T-helper 2 cell treated with Interferon-gamma antibody and Interleukin-4, amounts not matched to agents 100 ng/mL and 5 ng/mL, for 36 hours (primary cell): ENCODE data around the gene FSD1. TPM values are rescaled to one million over a fixed set of nuclear protein-coding genes. Genes with fewer than 3 reads are reported as not detected.

Source experiments
- intact Hi-C: fragments of 100-400 bp; cut with micrococcal nuclease; formaldehyde crosslinking; loops from one replicate; pipeline ENCODE4 v1.15.1; 2023
- total RNA-seq: library from RNA; stranded (reverse); gene quantifications from 2 replicates; pipeline ENCODE4 v1.2.3, GENCODE V29; 2022

FSD1 gene
- total RNA-seq, 1 donor from 2014 or later: 12.6 TPM

DNA sequence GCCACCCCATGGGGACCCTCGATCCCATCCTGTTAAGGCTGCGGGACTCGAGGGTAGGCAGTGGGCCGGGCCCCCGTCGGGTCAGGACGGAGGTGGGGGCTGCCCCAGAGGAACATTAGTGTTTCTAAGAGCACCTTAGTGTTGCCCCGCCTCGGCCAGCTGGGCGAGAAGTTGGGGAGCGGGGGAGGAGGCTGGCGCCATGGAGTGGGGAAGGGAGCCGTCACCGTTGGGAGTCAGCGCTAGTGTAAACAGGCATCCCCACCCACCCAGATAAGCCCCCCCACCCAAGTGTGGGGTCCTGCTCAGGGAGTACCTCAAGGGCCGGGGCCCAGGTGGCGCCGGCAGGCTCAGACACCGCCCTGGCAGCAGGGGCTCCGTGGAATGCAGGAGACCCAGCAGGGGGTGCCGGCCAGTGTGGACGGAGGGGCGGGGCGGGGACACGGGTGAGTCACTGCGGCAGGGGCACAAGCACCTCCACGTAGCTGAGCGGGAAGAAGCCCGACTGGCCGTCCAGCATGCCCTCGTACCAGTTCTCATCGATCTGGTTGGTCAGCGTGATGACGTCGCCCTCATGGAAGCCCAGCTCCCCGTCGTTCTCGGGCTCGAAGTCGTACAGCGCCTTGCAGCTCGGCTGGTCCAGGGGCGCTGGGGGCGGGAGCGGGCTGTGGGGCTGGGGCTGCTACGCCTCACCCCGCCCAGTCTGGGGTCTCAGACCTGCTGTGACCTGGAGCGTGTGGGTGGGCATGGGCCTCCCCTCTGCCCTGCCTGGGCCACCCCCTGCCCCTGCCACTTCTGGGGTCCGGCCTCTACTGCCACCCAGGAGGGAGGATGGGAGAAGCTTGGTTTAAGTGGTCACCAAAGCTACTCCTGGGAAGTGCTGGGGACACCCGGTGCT, 57.0 kb downstream of the FSD1 start:
- intact Hi-C loops: no loop called here

DNA sequence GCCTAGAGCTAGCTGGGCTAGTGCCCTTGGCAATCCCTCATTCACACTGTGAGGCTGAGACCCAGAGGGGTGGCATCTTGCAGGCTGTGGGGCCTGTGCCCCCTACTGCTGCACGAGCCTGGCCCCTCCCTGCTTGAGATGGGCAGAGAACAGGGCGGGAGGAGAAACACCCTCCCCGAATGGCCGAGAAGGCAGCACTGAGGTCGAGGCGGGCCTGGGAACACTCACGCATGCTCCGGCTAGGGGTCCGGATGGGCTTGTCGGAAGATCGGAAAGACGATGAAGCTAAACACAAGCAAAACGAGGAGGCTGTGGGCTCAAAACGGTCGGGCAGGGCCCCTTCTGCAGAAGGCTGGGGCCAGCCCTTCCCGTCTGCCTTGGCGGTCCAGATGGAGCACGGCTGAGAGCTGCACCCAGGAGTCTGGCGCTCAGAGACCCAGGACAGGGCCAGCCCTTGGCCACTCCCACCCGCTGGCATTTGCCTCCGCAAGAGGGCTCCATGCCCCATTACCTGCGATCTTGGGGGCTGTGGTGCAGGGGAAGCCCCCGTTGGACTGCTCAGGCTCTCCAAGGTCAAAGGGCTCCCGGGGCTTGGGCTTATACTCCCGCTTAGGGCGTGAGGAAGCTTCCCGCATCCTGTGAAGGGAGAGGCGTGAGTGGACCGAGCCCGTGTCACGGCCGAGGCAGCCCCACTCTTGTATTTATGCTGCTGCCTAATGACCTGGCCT, 57.9 kb downstream of the FSD1 start:
- intact Hi-C loops: no loop called here

DNA sequence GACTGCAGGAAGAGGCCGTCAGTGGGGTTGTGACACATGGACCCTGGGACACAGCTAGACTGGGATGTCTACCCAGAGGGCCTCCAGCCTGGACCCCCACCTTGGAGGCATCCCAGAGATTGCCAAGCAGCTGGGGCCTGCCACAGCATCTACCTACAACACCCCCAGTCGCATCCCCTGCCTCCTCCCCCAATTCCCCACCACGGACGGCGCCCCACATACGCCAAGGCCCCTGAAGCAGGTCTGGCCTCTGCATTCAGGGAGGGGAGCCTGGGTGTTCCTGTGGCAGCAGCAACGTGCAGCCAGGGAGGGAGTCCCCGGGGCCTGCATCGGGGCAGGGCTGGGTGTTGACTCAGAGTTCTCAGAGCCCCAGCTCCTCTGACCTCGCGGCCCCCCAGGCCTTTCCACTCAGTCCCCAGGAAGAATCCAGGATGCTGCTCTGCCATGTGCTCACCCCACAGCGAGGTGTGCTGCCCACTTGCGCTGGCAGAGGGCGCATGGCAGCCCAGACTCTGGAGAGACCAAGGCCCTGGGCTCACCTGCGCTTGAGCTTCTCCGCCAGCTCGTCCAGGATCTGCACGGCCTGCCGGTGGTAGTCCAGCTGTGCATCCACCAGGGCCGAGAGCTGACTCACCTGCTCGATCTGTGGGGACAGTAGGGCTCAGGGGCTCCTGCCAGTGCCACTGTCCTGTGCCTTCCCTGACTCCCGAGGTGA, 58.6 kb downstream of the FSD1 start:
- intact Hi-C loops: no loop called here

DNA sequence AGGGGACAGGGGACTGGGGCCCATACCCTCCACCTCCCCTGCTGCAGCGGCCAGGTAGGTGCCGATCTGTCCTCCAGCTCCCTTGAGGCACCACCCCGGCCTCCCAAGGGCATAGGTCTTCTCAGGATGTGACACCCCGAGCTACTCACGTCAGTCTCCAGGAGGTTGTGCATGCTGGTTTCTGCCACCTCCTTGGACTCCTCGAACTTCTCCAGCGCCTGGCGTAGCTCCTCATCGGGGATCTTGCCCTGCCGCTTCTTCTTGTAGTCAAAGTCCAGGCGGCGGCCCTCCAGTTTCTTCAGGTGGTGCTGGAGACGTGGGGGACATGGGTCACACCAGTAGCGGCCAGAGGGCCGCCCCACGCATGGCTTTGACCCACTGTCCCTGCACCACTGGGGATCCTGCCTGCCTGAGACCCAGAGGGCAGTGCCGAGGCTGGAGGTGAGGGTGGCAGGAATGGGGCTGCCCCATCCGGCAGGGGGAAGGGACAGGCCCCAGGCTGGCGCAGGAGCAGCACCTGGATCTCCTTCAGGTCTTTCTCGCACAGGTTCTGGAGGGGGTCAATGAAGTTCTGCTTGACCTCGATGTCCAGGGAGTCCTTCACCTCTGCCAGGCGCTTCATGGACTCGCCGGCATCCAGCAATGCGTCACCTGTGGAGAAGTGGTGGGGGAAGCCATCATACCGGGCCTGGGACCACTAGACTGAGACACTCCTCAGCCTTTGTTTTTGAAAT, 59.3 kb downstream of the FSD1 start:
- intact Hi-C loops: no loop called here

DNA sequence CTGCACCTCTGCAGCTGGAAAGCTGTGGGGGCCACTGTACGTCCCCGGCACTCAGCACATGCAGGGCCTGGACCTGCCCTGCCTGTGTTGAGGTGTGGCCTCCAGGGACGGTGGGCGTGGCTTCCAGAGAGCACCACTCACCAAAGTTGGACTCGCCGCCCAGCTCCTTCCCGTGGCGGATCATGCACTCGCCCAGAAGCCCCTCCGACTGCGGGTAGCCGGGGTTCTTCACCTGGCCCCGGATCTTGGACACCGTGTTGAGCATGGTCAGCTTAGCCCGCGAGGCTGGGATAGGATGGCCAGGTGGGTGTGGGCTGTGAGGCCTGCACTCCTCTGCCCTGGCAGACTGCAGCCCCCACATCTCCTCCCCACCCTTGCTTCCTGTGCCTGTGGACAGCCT, 60.9 kb downstream of the FSD1 start:
- intact Hi-C loops: no loop called here

DNA sequence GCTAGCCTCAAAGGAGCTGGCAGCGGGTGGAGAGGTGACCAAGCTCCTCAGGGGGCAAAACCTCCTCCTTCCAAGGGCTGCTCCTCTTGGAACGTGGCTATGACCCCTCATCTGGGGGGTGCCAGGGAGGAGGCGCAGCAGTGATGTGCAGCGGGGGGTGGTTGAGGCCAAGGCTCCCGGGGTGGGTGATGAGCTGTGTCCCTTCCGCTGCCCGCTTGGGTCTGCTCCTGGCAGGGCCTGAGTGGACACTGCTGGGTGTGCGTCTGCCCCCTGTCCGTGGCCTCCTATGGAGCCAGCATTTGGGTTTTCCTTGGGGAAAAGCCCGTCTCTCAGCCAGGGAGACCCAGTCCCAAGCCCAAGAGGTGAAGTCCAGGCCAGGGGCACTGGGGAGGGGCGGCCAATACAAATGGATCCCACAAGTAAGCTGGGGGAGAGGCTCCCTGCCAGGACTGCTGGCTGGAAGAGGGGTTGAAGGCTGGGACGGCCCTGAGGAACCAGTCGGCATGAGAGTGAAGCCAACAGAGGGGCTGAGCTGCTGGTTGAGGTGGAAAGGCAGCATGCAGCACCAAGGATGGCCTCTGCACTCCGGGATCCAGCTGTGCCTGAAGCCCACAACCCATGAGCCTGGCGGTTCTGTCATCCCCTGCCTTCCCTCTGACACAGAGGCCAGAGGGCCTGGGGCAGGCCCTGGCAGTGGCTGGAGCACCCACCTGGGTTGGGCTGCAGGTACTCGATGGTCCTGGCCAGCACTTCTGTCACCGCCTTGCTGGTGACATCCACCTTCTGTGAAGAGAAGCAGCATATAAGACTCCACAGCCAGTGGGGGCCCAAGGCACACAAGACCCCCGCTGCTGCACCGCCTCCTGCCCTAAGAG, 61.6 kb downstream of the FSD1 start:
- intact Hi-C loops: no loop called here

DNA sequence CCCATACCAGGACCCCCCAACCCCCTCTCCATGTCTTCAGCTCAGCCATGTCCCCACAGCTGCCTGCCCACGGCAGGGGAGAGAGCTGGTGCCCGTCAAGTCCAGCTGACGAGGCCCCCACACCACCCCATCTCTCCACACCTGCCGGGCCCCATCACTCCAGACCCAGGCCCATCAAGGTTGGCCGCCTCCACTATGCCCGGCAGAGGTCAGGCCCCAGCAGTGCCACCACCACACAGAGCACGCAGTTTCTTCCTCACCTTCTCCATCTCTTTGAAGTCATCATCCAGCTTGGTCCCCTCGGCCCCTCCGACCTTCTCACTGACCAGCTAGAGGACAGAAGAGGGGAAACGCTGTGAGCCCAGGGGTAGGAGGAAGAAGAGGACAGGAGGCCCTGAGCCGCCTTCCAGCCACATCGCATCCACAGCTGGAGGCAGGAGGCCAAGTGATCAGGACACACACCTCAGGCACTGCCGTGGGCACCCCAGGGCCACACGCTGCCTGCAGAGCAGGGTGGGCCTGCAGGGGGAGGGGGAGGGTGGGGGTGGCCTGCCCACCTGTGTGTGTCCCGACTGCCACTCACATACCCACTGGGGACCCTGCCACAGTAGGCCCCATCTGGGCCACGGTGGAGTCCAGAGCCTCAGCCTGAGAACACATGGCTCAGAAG, 62.4 kb downstream of the FSD1 start:
- intact Hi-C loops: no loop called here

DNA sequence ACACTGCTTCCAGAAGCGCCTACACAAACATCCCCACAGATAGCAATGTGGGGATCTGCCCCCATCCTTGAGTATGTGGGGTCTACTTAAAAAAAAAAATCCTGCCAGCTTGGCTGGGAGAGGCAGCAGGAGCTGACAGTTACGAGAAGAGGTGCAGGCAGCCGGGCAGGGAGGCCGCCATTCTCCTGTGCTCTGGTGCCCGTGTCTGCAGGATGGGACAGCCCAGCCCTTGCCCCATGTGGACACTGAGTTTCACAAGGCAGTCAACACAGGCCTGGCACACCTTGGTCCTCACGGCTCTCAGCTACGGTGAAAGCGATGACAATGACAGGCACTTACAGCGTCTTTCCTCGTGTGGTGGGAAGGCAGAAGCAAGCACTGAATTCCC, 62.9 kb downstream of the FSD1 start:
- intact Hi-C loops: no loop called here

DNA sequence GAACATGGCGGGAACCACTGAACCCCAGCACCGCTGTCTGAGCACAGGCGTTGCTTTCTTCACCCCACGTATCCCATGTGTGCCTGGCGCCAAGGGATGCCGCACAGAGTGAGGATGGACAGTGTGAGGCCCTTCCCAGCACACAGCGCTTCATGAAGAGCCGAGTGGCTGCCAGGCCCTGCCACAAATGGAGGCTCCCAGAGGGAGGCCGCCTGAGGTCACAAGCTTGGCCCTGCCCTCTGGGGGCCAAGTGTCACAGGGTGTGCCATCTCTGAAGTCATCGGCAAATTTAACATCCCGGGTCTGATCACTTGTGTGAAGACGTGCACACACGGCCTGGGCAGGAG, 63.4 kb downstream of the FSD1 start:
- intact Hi-C loops: loop anchor here (2.0 kb wide), 1 partner anchor 25 kb away; the partner anchor contains the start of gene MPND

DNA sequence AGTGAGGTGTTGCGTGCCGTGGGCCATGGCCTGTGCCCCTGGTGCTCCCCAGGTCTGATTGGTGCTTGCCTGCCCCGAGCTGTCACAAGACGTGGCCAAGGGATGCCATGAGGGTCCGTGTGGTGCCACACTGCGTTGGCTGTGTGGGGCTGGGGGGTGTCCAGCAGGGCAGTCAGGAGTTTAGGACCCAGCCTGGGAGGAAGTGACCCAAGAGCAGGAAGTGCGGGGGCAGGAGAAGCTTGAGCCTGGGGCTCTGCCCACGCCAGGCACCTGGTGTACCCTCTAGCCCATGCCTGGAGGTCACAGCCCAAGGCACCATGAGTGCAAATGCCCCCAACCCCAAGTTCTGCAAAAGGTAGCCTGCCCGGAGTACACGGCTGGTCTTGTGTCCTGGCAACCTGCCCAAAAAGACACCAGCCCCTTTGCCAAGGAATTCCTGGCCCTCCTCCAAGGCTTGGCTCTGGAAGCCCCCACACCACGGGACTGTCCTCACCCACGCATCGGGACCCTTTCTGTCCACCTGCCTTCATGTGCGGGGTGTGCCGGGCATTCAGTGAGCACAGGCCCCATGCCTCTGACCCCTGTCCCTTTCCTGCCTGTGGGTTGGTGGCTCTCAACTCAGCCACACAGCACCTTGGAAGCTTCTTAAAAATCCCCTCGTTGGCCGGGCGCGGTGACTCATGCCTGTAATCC, 63.9 kb downstream of the FSD1 start:
- intact Hi-C loops: loop anchor here (2.0 kb wide), 1 partner anchor 25 kb away; the partner anchor contains the start of gene MPND

DNA sequence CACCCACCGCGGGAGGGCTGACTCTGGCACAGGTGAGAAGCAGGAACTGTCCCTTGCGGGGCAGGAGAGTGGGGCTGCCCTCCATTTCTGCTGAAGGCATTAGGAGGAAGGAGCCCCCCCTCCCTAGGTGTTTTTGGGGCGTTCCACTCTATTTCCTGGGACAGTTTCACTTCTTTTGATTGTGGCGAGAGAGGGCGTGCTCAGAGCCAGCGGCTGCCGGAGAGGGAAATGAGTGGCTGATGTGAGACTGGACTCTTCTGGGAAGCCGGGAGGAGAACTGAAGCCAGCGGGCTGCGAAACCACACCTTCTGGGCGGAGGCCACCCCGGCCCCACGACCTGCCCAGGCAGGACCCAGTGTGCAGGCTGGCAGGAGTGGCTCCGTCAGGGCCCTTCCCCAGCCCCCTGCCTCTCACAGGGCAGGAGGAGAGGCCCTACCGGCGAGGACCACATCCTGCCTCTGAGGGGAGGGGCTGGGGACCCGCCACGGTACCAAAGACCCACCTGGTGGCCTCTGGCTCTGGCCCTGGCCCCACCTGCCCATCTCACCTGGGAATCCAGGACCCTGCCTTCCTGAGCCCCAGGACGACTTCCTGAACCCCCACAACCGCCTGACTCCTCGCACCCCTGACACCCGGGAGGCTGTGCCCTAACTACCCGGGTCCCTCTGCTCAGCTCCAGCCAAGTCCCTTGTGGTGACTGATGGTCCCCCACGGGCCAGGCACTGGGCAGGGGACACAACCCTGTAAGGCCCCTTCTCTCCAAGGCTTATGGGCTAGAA, 64.9 kb downstream of the FSD1 start:
- intact Hi-C loops: loop anchor here (1.0 to 2.0 kb wide), 2 partner anchors 26 to 31 kb away; partner anchors contain the start of genes MPND and SH3GL1

DNA sequence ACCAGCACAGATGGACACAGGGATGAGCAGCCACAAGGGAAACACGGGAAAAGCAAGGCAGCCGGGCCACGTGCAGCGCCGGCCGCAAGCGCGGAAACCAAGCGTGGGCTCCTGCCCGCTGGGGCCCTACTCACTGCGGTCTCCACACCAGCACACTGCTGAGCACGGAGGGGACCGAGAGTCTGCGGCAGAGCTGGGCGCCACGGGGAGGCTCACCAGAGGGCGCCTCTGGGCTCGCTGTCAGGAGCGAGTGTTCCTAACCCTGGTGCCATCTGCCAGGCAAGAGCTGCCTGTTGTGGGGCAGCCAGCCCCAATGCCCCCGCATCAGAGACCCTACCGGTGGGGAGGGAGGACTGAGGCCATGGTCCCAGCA, 65.5 kb downstream of the FSD1 start:
- intact Hi-C loops: loop anchor here (1.0 to 2.0 kb wide), 3 partner anchors 10 to 30 kb away; partner anchors contain the start of genes MPND and SH3GL1

DNA sequence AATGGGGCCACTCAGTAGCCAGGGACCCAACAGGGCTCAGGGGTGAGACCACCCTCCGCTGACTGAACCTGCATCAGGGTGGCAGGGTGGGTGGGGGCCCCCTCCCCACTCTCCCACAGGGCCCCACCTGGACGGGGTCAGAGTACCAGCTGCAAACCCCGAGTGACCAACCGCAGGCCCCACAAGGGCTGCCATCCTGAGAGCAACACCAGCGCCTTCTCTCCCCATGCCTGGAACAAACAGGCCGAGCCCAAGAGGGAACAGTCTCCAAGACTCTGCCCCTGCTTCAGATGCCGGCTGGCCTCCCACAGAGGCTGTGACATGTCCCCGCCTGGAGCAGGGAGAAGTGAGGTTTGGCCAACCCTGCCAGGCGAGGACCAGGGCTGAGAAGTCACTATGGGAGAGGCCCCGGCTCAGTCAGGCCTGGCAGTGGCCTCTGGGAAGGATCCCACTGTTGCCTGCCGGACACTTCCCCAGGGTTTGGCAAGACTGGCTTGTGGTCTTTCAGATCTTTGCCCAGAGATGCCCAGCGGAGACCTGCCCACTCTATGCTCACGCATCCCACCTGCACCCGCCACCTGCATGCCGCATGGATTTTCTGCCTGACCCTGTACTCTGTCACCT, 66.1 kb downstream of the FSD1 start:
- intact Hi-C loops: loop anchor here (1.0 kb wide), 1 partner anchor 10 kb away; no protein-coding TSS in a partner anchor

DNA sequence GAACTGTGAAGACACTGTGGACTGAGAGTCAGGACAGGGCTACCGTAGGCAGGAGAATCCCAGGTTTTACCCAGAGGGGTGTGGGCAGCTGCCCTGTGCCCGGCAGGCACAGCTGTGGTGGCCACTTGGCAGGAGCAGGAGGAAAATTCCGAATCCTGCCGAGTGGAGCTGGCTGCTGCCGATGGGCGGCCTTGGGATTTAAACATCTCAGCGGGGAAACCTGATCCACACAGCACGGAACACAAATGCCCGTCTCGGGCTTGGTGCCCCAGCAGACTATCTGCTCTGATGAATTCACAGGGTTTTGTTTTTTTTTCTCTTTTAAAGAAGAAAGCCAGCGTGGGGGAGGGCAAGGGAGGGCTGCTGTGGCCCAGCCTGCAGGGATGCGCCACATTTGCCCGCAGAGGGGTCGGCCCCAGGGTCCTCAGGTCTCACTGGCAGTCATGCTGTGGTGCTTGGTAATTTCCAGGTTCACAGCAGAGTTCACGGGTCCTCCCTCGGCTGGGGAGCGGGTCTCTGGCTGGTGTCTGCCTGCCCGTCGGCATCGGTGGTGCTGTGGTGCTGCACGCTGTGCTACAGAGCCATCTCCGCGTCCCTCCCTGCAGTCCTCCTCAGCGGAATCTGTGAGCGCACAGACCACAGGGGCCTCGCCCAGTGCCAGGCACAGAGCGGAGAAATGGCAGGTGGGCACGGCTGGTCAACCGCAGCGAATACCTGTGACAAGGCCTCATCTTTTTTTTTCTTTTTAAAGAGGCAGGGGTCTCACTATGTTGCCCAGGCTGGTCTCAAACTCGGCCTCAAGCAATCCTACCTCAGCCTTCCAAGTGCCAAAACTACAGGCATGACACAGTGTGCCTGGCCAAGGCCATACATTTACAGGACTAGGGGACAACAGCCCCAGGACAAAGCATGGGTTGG, 67.1 kb downstream of the FSD1 start:
- intact Hi-C loops: no loop called here

DNA sequence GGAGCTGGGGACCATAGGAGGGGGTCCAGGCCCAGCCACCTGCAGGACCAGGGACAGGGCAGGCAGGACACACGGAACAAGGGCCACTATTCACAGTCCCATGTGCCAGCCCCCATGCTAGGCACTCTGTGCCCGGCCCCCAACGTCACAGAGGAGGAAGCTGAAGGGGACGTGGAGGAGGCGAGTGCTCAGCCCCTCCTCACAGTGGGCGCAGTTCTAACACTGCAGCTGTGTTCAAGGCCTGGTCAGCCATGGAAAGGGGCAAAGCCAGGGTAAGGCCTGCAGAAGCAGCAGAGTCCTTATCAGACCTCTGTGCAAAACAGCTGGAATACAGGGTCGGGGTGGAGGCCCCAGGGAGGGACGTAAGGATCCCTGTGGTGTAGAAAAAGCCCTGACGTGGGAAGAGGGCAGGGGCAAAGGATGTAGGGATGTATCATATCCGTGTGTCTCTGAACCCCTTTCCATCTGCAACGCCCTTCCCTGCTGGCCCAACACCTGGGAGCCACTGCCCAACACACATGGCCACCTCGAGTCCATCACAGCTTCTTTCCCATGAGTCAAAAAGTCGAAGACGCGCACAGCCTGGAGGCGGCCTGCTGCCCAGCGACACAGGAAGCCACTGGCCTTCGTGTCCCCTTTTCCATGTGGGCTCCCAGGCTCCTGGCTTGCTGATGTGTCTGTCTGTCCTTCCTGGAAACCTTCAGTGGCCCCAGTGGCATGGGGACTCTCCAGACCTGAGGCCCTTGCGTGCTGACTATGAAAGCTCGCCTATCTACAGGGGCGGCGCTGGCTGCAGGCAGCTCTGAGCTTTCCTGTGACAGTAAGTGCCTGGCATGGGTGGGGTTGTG, 68.0 kb downstream of the FSD1 start:
- intact Hi-C loops: no loop called here

DNA sequence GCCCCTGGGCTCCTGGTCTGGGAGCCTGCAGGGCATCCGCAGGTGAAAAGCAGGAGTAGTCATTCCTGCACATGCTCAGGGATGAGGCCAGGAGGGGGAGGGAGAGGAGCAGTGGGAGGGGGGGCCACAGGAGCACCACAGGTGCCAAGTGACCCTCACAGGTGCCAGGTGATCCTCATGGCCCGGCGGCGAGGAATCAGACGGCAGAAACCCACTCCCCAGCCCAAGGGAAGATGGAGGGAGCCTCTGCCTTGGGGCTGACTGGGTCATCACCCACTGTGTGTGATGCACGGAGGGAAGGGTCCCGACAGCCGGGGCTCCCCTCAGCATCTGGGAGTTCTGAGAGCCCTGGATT, 68.6 kb downstream of the FSD1 start:
- intact Hi-C loops: no loop called here
